Panc1 (cell line): ENCODE data around the gene RIC1. TPM values are rescaled to one million over a fixed set of nuclear protein-coding genes. Genes with fewer than 3 reads are reported as not detected.

ENCODE experiments used
- ATAC-seq: fragments of 200-7000 bp; cut with Tn5 transposase; 2 replicates; pipeline ENCODE4 v1.9.1; 2020; ENCODE audit warnings: mild to moderate bottlenecking, moderate library complexity
- BruUV-seq: library from RNA; stranded (reverse); fragments of 400-500 nt; replicated peaks from 2 replicates; lab custom pipeline; 2021; lab: Mats Ljungman, UMichigan
- CTCF ChIA-PET: fragments of 300-600 bp; sonication (Branson Sonifier 250); formaldehyde crosslinking; loops from one replicate; lab custom pipeline; 2022; ENCODE audit warnings: antibody characterized with exemption; lab: Charles Lee
- POLR2A ChIA-PET: fragments of 300-600 bp; sonication (Branson Sonifier 250); formaldehyde crosslinking; loops from one replicate; lab custom pipeline; 2022; ENCODE audit warnings: antibody characterized with exemption; lab: Charles Lee
- DNase-seq: peaks from one replicate; pipeline ENCODE4 v3.0.0-alpha.2; 2010; ENCODE audit warnings: low read depth, low spot score
- H3K27ac ChIP-seq: 2 replicates; pipeline ENCODE4 v1.5.1; 2011; ENCODE audit warnings: mild to moderate bottlenecking, low read length, inconsistent platforms
- H3K27me3 ChIP-seq: fragments of 200-500 bp; sonication (Bioruptor generic); 2 replicates; pipeline ENCODE4 v1.6.0; 2014; ENCODE audit warnings: low read length, inconsistent platforms; ENCODE audit not compliant: control insufficient read depth, insufficient read depth
- H3K36me3 ChIP-seq: fragments of 200-500 bp; sonication (Bioruptor generic); 2 replicates; pipeline ENCODE4 v1.5.1; 2014; ENCODE audit warnings: inconsistent platforms, mild to moderate bottlenecking, low read length, moderate library complexity; ENCODE audit not compliant: control insufficient read depth, insufficient read depth
- H3K4me1 ChIP-seq: 2 replicates; pipeline ENCODE4 v1.5.1; 2011; ENCODE audit warnings: inconsistent platforms, mild to moderate bottlenecking, low read length, moderate library complexity; ENCODE audit not compliant: control insufficient read depth, insufficient read depth
- H3K4me3 ChIP-seq, 2 experiments: 2 replicates each; pipeline ENCODE4 v1.5.1; 2011 to 2012; ENCODE audit warnings: low read depth in 2 of 2, low read length in 2 of 2, mild to moderate bottlenecking in 2 of 2, inconsistent platforms in 1 of 2, moderate library complexity in 1 of 2
- H3K9me3 ChIP-seq: fragments of 200-500 bp; sonication (Bioruptor generic); 2 replicates; pipeline ENCODE4 v1.5.1; 2014; ENCODE audit warnings: low read depth, mild to moderate bottlenecking, inconsistent platforms, low read length, moderate library complexity; ENCODE audit not compliant: control insufficient read depth, insufficient read depth
- CTCF ChIP-seq: fragments of 450-650 bp; IDR thresholded peaks from 2 replicates; pipeline ENCODE4 v1.5.1; 2017; ENCODE audit warnings: mild to moderate bottlenecking
- POLR2AphosphoS5 ChIP-seq: IDR thresholded peaks from 2 replicates; pipeline ENCODE4 v1.6.1; 2012; ENCODE audit warnings: mild to moderate bottlenecking, low read depth, low read length, moderate library complexity
- SIN3A ChIP-seq: IDR thresholded peaks from 2 replicates; pipeline ENCODE4 v1.6.1; 2012; ENCODE audit warnings: low read depth, mild to moderate bottlenecking, low read length, moderate library complexity, borderline replicate concordance; ENCODE audit not compliant: insufficient read depth
- TCF7L2 ChIP-seq: IDR thresholded peaks from 2 replicates; pipeline ENCODE4 v1.6.1; 2011; ENCODE audit warnings: mild to moderate bottlenecking, low read depth, low read length, inconsistent platforms
- in situ Hi-C: cut with HindIII; loops from 2 replicates; pipeline ENCODE4 v1.10.0; 2016; ENCODE audit warnings: low sequenced_read_pairs, low pct_unique_long_range_greater_than_20kb
- intact Hi-C: fragments of 100-400 bp; cut with micrococcal nuclease; formaldehyde crosslinking; loops from one replicate; pipeline ENCODE4 v1.10.0; 2022; ENCODE audit not compliant: unreplicated experiment
- total RNA-seq: library from RNA; stranded (reverse); gene quantifications from one replicate; pipeline ENCODE4 v1.2.1, GENCODE V29; 2021; ENCODE audit not compliant: unreplicated experiment
- TF ChIP-seq, protein P1 (sequence below), 2 experiments: IDR thresholded peaks; 2 replicates each; pipeline ENCODE4 v1.6.1; 2011 to 2012; ENCODE audit warnings: low read depth in 2 of 2, control low read depth in 1 of 2, low read length in 1 of 2, mild to moderate bottlenecking in 1 of 2, moderate library complexity in 1 of 2; ENCODE audit not compliant: insufficient read depth in 1 of 2

The RIC1 gene
- total RNA-seq, 1 experiment from 2014 or later = 7.0 TPM

GRCh38 chr9:5628183-5628529 is 751 bp upstream of the RIC1 start:
- in situ Hi-C loops = no loop called here

GRCh38 chr9:5629312-5630080 is 589 bp downstream of the RIC1 start:
- ATAC-seq = peak; percentile 59
- H3K4me3 ChIP-seq = peak overlapping the region; percentile 63 to 65
- peak overlapping the region; percentile 70 for H3K27ac ChIP-seq
- in situ Hi-C loops = no loop called here
- H3K36me3 ChIP-seq = peaks cover 9% of the 10 kb centered on the region; the same call in 1 of the 2 replicates
- no peak for DNase-seq
- CTCF ChIA-PET = no interaction called here
- POLR2A ChIA-PET = no interaction called here
- TF ChIP-seq SIN3A = no peak
- TF ChIP-seq TCF7L2 = no peak
- no peak for TF ChIP-seq POLR2AphosphoS5
- TF ChIP-seq, protein P1, sequence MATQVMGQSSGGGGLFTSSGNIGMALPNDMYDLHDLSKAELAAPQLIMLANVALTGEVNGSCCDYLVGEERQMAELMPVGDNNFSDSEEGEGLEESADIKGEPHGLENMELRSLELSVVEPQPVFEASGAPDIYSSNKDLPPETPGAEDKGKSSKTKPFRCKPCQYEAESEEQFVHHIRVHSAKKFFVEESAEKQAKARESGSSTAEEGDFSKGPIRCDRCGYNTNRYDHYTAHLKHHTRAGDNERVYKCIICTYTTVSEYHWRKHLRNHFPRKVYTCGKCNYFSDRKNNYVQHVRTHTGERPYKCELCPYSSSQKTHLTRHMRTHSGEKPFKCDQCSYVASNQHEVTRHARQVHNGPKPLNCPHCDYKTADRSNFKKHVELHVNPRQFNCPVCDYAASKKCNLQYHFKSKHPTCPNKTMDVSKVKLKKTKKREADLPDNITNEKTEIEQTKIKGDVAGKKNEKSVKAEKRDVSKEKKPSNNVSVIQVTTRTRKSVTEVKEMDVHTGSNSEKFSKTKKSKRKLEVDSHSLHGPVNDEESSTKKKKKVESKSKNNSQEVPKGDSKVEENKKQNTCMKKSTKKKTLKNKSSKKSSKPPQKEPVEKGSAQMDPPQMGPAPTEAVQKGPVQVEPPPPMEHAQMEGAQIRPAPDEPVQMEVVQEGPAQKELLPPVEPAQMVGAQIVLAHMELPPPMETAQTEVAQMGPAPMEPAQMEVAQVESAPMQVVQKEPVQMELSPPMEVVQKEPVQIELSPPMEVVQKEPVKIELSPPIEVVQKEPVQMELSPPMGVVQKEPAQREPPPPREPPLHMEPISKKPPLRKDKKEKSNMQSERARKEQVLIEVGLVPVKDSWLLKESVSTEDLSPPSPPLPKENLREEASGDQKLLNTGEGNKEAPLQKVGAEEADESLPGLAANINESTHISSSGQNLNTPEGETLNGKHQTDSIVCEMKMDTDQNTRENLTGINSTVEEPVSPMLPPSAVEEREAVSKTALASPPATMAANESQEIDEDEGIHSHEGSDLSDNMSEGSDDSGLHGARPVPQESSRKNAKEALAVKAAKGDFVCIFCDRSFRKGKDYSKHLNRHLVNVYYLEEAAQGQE (IDR thresholded peaks at IDR 0.05; ENCODE audit: insufficient read depth in 1 of 2, low read depth in 2 of 2, low read length in 1 of 2) = no peak
- TF ChIP-seq CTCF = no peak
- H3K9me3 ChIP-seq = no peaks in the 10 kb centered on the region
- intact Hi-C loops = no loop called here
- BruUV-seq = no TSS peak
- H3K4me1 ChIP-seq = peaks cover 3% of the 10 kb centered on the region; the same call in 1 of the 2 replicates
- no peaks in the 10 kb centered on the region for H3K27me3 ChIP-seq

More at GRCh38 chr9:5628183-5628529, 751 bp upstream of the RIC1 start:
- H3K4me3 ChIP-seq = peak overlapping the region; percentile 63 to 78
- H3K27me3 ChIP-seq = no peaks in the 10 kb centered on the region
- ChIA-PET CTCF (no interaction called here), POLR2A (no interaction called here)
- H3K27ac ChIP-seq = peak overlapping the region; percentile 76
- no peaks in the 10 kb centered on the region for H3K9me3 ChIP-seq
- TF ChIP-seq TCF7L2 = no peak
- DNase-seq (no peak), ATAC-seq (no peak)
- peaks cover 3% of the 10 kb centered on the region; the same call in 1 of the 2 replicates for H3K4me1 ChIP-seq
- BruUV-seq = TSS peak; percentile 94
- peaks cover 9% of the 10 kb centered on the region; the same call in 1 of the 2 replicates for H3K36me3 ChIP-seq
- intact Hi-C loops = no loop called here

DNA sequence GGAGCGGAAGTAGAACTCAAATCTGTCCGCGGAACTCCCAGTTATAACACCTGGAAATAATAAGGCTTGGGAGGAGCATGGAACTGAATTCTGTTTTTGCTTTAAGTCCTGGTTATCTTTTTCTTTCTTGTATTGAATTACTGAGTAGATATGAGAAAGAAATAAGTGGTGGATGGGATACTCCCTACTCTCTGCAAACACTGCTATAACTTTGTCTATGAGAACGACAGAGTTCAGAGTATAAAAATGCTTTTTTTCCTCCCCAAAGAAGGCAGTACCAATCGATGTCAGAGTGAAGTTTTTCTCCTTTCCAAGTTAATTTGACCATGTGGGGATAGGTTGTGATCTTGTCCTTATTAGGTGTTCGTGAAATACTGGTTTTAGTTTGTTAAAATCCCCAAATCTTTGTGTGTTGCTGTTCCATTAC is 1.2 kb downstream of the RIC1 start:
- peak overlapping the region; percentile 70 for H3K27ac ChIP-seq
- ATAC-seq (no peak), DNase-seq (no peak)
- POLR2A ChIA-PET = no interaction called here
- TSS peak; percentile 79 for BruUV-seq
- H3K4me1 ChIP-seq = peaks cover 3% of the 10 kb centered on the region; the same call in 1 of the 2 replicates
- peaks cover 9% of the 10 kb centered on the region; the same call in 1 of the 2 replicates for H3K36me3 ChIP-seq
- no peak for TF ChIP-seq CTCF
- TF ChIP-seq SIN3A = no peak
- TF ChIP-seq POLR2AphosphoS5 = no peak
- no peak for TF ChIP-seq TCF7L2
- TF ChIP-seq, protein P1 (IDR thresholded peaks at IDR 0.05; ENCODE audit: insufficient read depth in 1 of 2, low read depth in 2 of 2, low read length in 1 of 2) = no peak
- no peaks in the 10 kb centered on the region for H3K27me3 ChIP-seq
- H3K4me3 ChIP-seq = peak overlapping the region; percentile 63 to 65
- CTCF ChIA-PET = no interaction called here
- H3K9me3 ChIP-seq = no peaks in the 10 kb centered on the region
- in situ Hi-C loops = no loop called here
- intact Hi-C loops = no loop called here
